ENCODE results near the gene AK9.

DNA sequence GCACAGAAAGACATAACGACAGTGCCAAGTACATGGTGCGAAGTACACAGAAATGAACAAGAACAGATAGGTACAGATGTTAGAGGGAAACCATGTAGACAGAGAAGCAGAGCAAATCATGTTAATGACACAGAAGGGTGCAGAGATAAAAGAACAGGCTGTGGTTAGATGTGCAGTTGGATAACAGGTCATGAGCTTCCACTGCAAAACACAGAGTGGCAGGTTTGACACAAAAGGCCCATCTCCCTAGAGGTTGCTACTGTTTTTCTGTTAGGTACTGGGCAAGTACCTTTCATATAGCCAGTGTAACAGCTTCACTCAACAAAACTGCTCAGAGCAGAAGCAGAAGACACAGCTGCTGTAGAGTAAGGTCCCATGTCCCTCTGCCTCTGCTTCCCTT is 84.6 kb downstream of the AK9 start:
- TF ChIP-seq, protein P1, sequence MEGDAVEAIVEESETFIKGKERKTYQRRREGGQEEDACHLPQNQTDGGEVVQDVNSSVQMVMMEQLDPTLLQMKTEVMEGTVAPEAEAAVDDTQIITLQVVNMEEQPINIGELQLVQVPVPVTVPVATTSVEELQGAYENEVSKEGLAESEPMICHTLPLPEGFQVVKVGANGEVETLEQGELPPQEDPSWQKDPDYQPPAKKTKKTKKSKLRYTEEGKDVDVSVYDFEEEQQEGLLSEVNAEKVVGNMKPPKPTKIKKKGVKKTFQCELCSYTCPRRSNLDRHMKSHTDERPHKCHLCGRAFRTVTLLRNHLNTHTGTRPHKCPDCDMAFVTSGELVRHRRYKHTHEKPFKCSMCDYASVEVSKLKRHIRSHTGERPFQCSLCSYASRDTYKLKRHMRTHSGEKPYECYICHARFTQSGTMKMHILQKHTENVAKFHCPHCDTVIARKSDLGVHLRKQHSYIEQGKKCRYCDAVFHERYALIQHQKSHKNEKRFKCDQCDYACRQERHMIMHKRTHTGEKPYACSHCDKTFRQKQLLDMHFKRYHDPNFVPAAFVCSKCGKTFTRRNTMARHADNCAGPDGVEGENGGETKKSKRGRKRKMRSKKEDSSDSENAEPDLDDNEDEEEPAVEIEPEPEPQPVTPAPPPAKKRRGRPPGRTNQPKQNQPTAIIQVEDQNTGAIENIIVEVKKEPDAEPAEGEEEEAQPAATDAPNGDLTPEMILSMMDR (IDR thresholded peaks at IDR 0.05; ENCODE audit: low read length): no peak
- no peak for TF ChIP-seq EZH2 (IDR thresholded peaks at IDR 0.05; ENCODE audit: borderline replicate concordance, low read length)
